Measurements from ENCODE around the gene TATDN2.

The TATDN2 gene

DNA sequence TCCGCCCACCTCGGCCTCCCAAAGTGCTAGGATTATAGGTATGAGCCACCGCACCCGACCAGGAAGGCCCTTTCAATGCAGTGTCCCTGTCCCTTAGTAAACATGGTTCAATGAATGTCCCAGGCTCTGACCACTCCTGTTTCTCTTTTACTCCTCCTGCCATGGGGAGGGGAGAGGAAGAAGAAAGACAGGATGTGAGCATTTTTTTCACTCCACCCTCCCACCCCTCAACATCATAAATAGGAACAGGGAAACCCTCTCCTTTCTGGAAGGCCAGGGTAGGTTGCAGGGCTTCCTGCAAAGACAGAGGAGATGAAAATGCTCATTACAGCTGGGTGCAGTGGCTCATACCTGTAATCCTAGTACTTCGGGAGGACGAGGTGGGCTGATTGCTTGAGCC, 7.5 kb upstream of the TATDN2 start:
- no peak overlapping the region for H3K23ac ChIP-seq (ENCODE audit: low read length in 2 of 2)
- no peak overlapping the region for H3K14ac ChIP-seq (ENCODE audit: low read length in 2 of 2)
- no peak overlapping the region for H2BK120ac ChIP-seq (ENCODE audit: low read depth, low read length)
- peaks cover 24% of the 10 kb centered on the region for H3K9me3 ChIP-seq (ENCODE audit: control insufficient read depth, low read length)
- no peak overlapping the region for H2BK12ac ChIP-seq (ENCODE audit: low read length in 2 of 2)
- no peak overlapping the region for H2BK5ac ChIP-seq (ENCODE audit: low read depth, low read length, poor library complexity, severe bottlenecking)
- H3K4me1 ChIP-seq (ENCODE audit: control insufficient read depth, insufficient read depth, low read depth, low read length) = peaks cover 2% of the 10 kb centered on the region
- H3K27ac ChIP-seq (ENCODE audit: low read length, poor library complexity, severe bottlenecking) = no peak overlapping the region
- no peak overlapping the region for H3K4ac ChIP-seq (ENCODE audit: low read depth in 1 of 2, low read length in 2 of 2)
- no peak overlapping the region for H3K9ac ChIP-seq (ENCODE audit: low read length)
- H2BK15ac ChIP-seq (ENCODE audit: low read depth, poor library complexity, severe bottlenecking) = no peak overlapping the region
- 86% methylated on average over 6 of the region's 6 CpGs for WGBS
- no peak overlapping the region for H2AFZ ChIP-seq (ENCODE audit: low read depth, low read length)
- H3K27me3 ChIP-seq (ENCODE audit: control insufficient read depth in 1 of 2, insufficient read depth in 1 of 2, low read length in 2 of 2) = no peaks in the 10 kb centered on the region
- no peak overlapping the region for H3K18ac ChIP-seq (ENCODE audit: low read depth in 1 of 2, low read length in 2 of 2)
- no peak overlapping the region for H3K4me3 ChIP-seq (ENCODE audit: insufficient read depth in 1 of 2, low read depth in 1 of 2, low read length in 2 of 2)
- no peak overlapping the region for H4K8ac ChIP-seq (ENCODE audit: low read length)
- H2AK5ac ChIP-seq (ENCODE audit: low read length, severe bottlenecking) = no peak overlapping the region
- no peak for DNase-seq
- peaks cover 13 to 78% of the 10 kb centered on the region in 2 experiments for H3K36me3 ChIP-seq (ENCODE audit: control insufficient read depth in 1 of 2, insufficient read depth in 2 of 2, low read depth in 1 of 2, low read length in 2 of 2)
- H3K4me2 ChIP-seq (ENCODE audit: low read length, poor library complexity, severe bottlenecking) = no peak overlapping the region
- H4K91ac ChIP-seq (ENCODE audit: low read length) = no peak overlapping the region
- H3K79me1 ChIP-seq (replicated peaks; ENCODE audit: low read length, poor library complexity, severe bottlenecking) = no peaks in the 10 kb centered on the region

DNA sequence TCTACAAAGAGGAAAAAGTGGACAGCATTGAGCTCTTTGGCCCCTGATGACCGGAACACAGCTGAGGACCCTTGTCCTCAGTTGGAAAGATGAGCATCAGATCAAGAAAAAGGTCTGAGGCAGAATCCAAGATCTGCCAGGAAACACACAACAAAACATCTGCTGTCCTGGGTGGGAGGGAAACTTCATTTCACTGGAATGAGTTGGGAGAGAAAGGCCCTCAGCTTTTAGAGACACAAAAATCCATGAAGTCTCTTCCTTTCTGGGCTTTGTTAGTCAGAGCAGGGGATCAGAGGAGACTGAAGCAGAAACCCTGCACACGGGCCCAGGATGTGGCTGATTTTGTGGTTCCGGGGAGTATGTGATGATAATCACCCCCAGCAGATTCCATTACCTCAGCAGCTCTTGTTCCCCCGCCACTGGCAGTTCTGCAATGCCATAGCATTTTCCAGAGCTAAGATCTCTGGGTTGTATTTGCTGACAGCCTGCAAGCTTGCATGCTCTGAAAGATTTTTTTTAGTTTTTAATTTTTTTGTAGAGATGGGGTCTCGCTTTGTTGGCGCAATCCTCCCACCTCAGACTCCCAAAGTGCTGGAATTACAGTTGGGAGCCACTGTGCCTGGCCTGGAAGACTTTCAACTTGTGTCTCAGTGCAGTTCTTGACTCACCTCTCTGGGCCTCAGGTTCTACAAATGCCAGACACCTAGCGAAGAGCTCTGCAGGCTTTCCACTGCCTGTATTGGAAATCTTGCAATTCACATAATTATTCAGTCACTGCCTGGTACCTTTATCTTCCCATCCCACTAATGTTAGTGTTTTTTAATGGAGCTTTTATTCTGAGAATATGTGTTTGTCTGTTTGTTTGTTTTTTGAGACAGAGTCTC, 5.8 kb upstream of the TATDN2 start:
- no peak overlapping the region for H3K23ac ChIP-seq (ENCODE audit: low read length in 2 of 2)
- no peak overlapping the region for H3K9ac ChIP-seq (ENCODE audit: low read length)
- no peak overlapping the region for H2BK12ac ChIP-seq (ENCODE audit: low read length in 2 of 2)
- no peak overlapping the region for H3K18ac ChIP-seq (ENCODE audit: low read depth in 1 of 2, low read length in 2 of 2)
- DNase-seq = peak; percentile 16
- H3K27ac ChIP-seq (ENCODE audit: low read length, poor library complexity, severe bottlenecking) = peak overlapping the region; percentile 58
- H2BK15ac ChIP-seq (ENCODE audit: low read depth, poor library complexity, severe bottlenecking) = no peak overlapping the region
- H4K8ac ChIP-seq (ENCODE audit: low read length) = no peak overlapping the region
- no peak overlapping the region for H3K4me3 ChIP-seq (ENCODE audit: insufficient read depth in 1 of 2, low read depth in 1 of 2, low read length in 2 of 2)
- H3K27me3 ChIP-seq (ENCODE audit: control insufficient read depth in 1 of 2, insufficient read depth in 1 of 2, low read length in 2 of 2) = no peaks in the 10 kb centered on the region
- no peak overlapping the region for H3K4me2 ChIP-seq (ENCODE audit: low read length, poor library complexity, severe bottlenecking)
- no peak overlapping the region for H3K4ac ChIP-seq (ENCODE audit: low read depth in 1 of 2, low read length in 2 of 2)
- 94% methylated on average over 7 of the region's 7 CpGs for WGBS
- H2AFZ ChIP-seq (ENCODE audit: low read depth, low read length) = no peak overlapping the region
- peaks cover 2% of the 10 kb centered on the region for H3K4me1 ChIP-seq (ENCODE audit: control insufficient read depth, insufficient read depth, low read depth, low read length)
- H3K79me1 ChIP-seq (replicated peaks; ENCODE audit: low read length, poor library complexity, severe bottlenecking) = no peaks in the 10 kb centered on the region
- no peak overlapping the region for H2BK5ac ChIP-seq (ENCODE audit: low read depth, low read length, poor library complexity, severe bottlenecking)
- no peak overlapping the region for H2BK120ac ChIP-seq (ENCODE audit: low read depth, low read length)
- H3K36me3 ChIP-seq (ENCODE audit: control insufficient read depth in 1 of 2, insufficient read depth in 2 of 2, low read depth in 1 of 2, low read length in 2 of 2) = peaks cover 10 to 68% of the 10 kb centered on the region in 2 experiments
- peaks cover 29% of the 10 kb centered on the region for H3K9me3 ChIP-seq (ENCODE audit: control insufficient read depth, low read length)
- no peak overlapping the region for H3K14ac ChIP-seq (ENCODE audit: low read length in 2 of 2)
- H2AK5ac ChIP-seq (ENCODE audit: low read length, severe bottlenecking) = no peak overlapping the region
- H4K91ac ChIP-seq (ENCODE audit: low read length) = no peak overlapping the region

DNA sequence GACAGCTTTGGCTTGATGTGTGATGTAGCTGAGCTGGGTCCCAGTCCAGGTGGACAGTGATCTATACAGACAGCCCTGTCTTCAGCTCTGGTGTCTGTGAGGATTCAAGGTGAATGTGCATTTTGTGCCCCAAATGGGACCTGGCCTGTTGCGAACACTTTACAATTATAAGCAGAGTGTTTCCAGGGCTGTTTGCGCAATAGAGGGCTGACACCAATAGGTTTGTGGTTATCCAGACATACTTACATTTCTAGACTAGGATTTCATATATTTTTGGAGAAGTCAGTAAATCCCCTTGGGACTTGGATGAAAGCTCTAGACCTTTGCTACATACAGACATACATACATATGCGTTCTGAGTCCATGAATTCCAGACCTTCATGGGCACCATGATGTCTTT, 4.2 kb upstream of the TATDN2 start:
- H2BK12ac ChIP-seq (ENCODE audit: low read length in 2 of 2) = no peak overlapping the region
- no peak overlapping the region for H3K4me2 ChIP-seq (ENCODE audit: low read length, poor library complexity, severe bottlenecking)
- no peak overlapping the region for H4K8ac ChIP-seq (ENCODE audit: low read length)
- H3K27ac ChIP-seq (ENCODE audit: low read length, poor library complexity, severe bottlenecking) = no peak overlapping the region
- H3K4ac ChIP-seq (ENCODE audit: low read depth in 1 of 2, low read length in 2 of 2) = no peak overlapping the region
- no peak for DNase-seq
- no peak overlapping the region for H4K91ac ChIP-seq (ENCODE audit: low read length)
- H2AK5ac ChIP-seq (ENCODE audit: low read length, severe bottlenecking) = no peak overlapping the region
- no peak overlapping the region for H3K9ac ChIP-seq (ENCODE audit: low read length)
- H3K23ac ChIP-seq (ENCODE audit: low read length in 2 of 2) = no peak overlapping the region
- H2BK120ac ChIP-seq (ENCODE audit: low read depth, low read length) = no peak overlapping the region
- no peak overlapping the region for H3K4me3 ChIP-seq (ENCODE audit: insufficient read depth in 1 of 2, low read depth in 1 of 2, low read length in 2 of 2)
- H2BK15ac ChIP-seq (ENCODE audit: low read depth, poor library complexity, severe bottlenecking) = no peak overlapping the region
- H2AFZ ChIP-seq (ENCODE audit: low read depth, low read length) = no peak overlapping the region
- peaks cover 6 to 54% of the 10 kb centered on the region in 2 experiments for H3K36me3 ChIP-seq (ENCODE audit: control insufficient read depth in 1 of 2, insufficient read depth in 2 of 2, low read depth in 1 of 2, low read length in 2 of 2)
- H3K9me3 ChIP-seq (ENCODE audit: control insufficient read depth, low read length) = peaks cover 29% of the 10 kb centered on the region
- H2BK5ac ChIP-seq (ENCODE audit: low read depth, low read length, poor library complexity, severe bottlenecking) = no peak overlapping the region
- 100% methylated on average over 2 of the region's 3 CpGs for WGBS
- no peak overlapping the region for H3K18ac ChIP-seq (ENCODE audit: low read depth in 1 of 2, low read length in 2 of 2)
- H3K27me3 ChIP-seq (ENCODE audit: control insufficient read depth in 1 of 2, insufficient read depth in 1 of 2, low read length in 2 of 2) = no peaks in the 10 kb centered on the region
- no peak overlapping the region for H3K14ac ChIP-seq (ENCODE audit: low read length in 2 of 2)
- peaks cover 6% of the 10 kb centered on the region for H3K4me1 ChIP-seq (ENCODE audit: control insufficient read depth, insufficient read depth, low read depth, low read length)
- peaks cover 2% of the 10 kb centered on the region for H3K79me1 ChIP-seq (replicated peaks; ENCODE audit: low read length, poor library complexity, severe bottlenecking)

DNA sequence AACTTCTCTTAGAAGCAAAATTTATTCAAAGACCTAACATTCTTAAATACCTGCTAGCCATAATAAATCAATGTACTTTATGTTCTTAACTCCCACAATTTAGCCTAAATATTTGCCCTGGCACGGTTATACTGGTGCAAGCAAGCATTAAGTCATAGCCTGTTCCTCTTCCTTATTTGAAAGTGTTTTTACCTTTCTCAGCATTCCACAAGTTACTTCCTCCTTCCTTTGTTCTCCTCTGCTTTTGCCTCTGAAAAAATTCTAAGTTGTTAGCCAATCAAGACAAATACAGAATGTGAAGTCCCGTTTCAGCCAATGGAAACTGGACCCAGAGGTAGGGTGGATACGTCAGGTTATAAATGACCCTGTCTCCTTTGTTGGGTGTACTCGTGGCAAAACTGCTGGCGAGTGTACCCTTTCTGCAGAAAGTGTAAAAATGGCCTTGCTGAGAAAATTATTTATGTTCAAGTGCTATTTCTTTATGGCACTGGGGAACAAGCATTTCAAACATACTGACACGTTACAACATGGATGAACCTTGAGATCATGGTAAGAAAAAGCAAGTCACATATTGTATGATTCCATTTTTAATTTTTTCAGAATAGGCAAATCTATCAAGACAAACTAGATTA, 3.1 kb upstream of the TATDN2 start:
- WGBS = 92% methylated on average over 5 of the region's 6 CpGs
- H3K9me3 ChIP-seq (ENCODE audit: control insufficient read depth, low read length) = peaks cover 29% of the 10 kb centered on the region
- no peak overlapping the region for H2BK5ac ChIP-seq (ENCODE audit: low read depth, low read length, poor library complexity, severe bottlenecking)
- peaks cover 2% of the 10 kb centered on the region for H3K79me1 ChIP-seq (replicated peaks; ENCODE audit: low read length, poor library complexity, severe bottlenecking)
- H3K4me3 ChIP-seq (ENCODE audit: insufficient read depth in 1 of 2, low read depth in 1 of 2, low read length in 2 of 2) = no peak overlapping the region
- H2AFZ ChIP-seq (ENCODE audit: low read depth, low read length) = no peak overlapping the region
- H2BK15ac ChIP-seq (ENCODE audit: low read depth, poor library complexity, severe bottlenecking) = no peak overlapping the region
- H2BK12ac ChIP-seq (ENCODE audit: low read length in 2 of 2) = no peak overlapping the region
- no peaks in the 10 kb centered on the region for H3K27me3 ChIP-seq (ENCODE audit: control insufficient read depth in 1 of 2, insufficient read depth in 1 of 2, low read length in 2 of 2)
- no peak overlapping the region for H3K14ac ChIP-seq (ENCODE audit: low read length in 2 of 2)
- DNase-seq = no peak
- no peak overlapping the region for H3K27ac ChIP-seq (ENCODE audit: low read length, poor library complexity, severe bottlenecking)
- H3K4me1 ChIP-seq (ENCODE audit: control insufficient read depth, insufficient read depth, low read depth, low read length) = peaks cover 9% of the 10 kb centered on the region
- no peak overlapping the region for H3K9ac ChIP-seq (ENCODE audit: low read length)
- H3K4me2 ChIP-seq (ENCODE audit: low read length, poor library complexity, severe bottlenecking) = no peak overlapping the region
- peaks cover 3 to 48% of the 10 kb centered on the region in 2 experiments for H3K36me3 ChIP-seq (ENCODE audit: control insufficient read depth in 1 of 2, insufficient read depth in 2 of 2, low read depth in 1 of 2, low read length in 2 of 2)
- no peak overlapping the region for H3K23ac ChIP-seq (ENCODE audit: low read length in 2 of 2)
- no peak overlapping the region for H4K8ac ChIP-seq (ENCODE audit: low read length)
- no peak overlapping the region for H4K91ac ChIP-seq (ENCODE audit: low read length)
- no peak overlapping the region for H2BK120ac ChIP-seq (ENCODE audit: low read depth, low read length)
- no peak overlapping the region for H3K4ac ChIP-seq (ENCODE audit: low read depth in 1 of 2, low read length in 2 of 2)
- no peak overlapping the region for H2AK5ac ChIP-seq (ENCODE audit: low read length, severe bottlenecking)
- H3K18ac ChIP-seq (ENCODE audit: low read depth in 1 of 2, low read length in 2 of 2) = no peak overlapping the region
